ENCODE results near the gene NUP205. TPM values are rescaled to one million over a fixed set of nuclear protein-coding genes. Genes with fewer than 3 reads are reported as not detected.

NUP205 gene
- total RNA-seq, 4 donors from 2014 or later = 33.1 to 37.1 (median 34.0) TPM

DNA sequence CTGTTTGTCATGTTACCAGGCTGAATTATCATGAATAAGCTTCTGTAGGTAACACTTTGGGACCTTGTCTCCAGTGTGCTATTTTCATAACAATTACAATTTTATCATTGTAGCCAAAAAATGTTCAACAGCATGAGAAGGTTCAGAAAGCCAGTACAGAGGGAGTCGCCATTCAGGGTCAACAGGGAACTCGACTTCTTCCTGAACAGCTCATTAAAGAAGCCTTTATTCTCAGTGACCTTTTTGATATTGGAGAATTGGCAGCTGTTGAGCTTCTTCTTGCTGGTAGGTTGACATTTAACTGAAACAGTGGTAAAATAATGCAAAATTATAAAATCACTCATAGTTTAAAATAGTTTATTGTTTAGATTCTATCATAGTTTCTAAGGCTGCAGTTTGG lies 15.8 kb downstream of the NUP205 start:
- no peak overlapping the region for H3K27ac ChIP-seq
- H3K4me1 ChIP-seq = no peaks in the 10 kb centered on the region
- no peaks in the 10 kb centered on the region for H3K27me3 ChIP-seq
- H3K36me3 ChIP-seq = peaks cover 5 to 38% of the 10 kb centered on the region in 2 donors
- WGBS, 2 donors = 95 to 97% methylated on average over 2 of the region's 2 CpGs
- no peak for DNase-seq
- no peak for TF ChIP-seq POLR2A (IDR thresholded peaks at IDR 0.05)
- TF ChIP-seq, protein P1, sequence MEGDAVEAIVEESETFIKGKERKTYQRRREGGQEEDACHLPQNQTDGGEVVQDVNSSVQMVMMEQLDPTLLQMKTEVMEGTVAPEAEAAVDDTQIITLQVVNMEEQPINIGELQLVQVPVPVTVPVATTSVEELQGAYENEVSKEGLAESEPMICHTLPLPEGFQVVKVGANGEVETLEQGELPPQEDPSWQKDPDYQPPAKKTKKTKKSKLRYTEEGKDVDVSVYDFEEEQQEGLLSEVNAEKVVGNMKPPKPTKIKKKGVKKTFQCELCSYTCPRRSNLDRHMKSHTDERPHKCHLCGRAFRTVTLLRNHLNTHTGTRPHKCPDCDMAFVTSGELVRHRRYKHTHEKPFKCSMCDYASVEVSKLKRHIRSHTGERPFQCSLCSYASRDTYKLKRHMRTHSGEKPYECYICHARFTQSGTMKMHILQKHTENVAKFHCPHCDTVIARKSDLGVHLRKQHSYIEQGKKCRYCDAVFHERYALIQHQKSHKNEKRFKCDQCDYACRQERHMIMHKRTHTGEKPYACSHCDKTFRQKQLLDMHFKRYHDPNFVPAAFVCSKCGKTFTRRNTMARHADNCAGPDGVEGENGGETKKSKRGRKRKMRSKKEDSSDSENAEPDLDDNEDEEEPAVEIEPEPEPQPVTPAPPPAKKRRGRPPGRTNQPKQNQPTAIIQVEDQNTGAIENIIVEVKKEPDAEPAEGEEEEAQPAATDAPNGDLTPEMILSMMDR (IDR thresholded peaks at IDR 0.05) = no peak
- H3K9me3 ChIP-seq = no peaks in the 10 kb centered on the region
- H3K4me3 ChIP-seq (replicated peaks in 1 of 3) = no peak overlapping the region
- intact Hi-C loops (cut with DNase I) = no loop called here

DNA sequence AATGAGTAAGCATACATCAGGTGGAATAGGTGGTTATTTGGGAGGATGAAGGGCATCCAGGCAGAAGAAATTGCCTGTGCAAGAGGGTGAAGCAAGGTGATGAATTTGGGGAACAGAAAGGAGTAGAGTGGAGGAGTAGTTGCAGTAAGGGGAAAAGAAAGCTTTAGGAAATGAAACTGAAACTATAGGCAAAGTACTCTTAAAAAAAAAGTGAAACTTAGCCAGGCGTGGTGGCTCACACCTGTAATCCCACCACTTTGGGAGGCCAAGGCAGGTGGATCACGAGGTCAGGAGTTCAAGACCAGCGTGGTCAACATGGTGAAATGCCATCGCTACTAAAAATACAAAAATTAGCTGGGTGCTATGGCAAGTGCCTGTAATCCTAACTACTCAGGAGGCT lies 17.6 kb downstream of the NUP205 start:
- intact Hi-C loops (cut with DNase I) = no loop called here
- Histone ChIP-seq H3K27ac (no peak overlapping the region), H3K4me1 (no peaks in the 10 kb centered on the region), H3K4me3 (replicated peaks in 1 of 3) (no peak overlapping the region), H3K36me3 (peaks cover 19 to 47% of the 10 kb centered on the region in 2 donors), H3K27me3 (no peaks in the 10 kb centered on the region), H3K9me3 (no peaks in the 10 kb centered on the region)
- TF ChIP-seq, protein P1 (IDR thresholded peaks at IDR 0.05) = no peak
- no peak for TF ChIP-seq POLR2A (IDR thresholded peaks at IDR 0.05)
- WGBS, 2 donors = 90 to 95% methylated on average over 4 of the region's 4 CpGs
- no peak for DNase-seq

DNA sequence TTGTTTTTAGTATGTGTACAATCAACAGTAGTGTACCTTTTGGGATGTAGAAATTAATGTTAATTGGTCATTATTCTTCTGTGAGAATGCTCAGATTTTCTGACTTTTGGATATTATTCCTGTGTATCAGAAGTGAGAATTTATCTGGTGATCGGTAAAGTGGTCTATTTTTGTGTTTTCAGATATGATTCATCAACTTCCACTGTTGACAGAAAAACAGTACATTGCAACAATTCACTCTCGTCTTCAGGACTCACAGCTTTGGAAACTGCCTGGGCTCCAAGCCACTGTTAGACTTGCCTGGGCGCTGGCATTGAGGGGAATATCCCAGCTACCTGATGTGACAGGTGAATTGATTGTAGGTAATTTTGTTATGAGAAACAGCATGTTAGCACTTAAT lies 20.9 kb downstream of the NUP205 start:
- TF ChIP-seq, protein P1 (IDR thresholded peaks at IDR 0.05) = no peak
- TF ChIP-seq POLR2A (IDR thresholded peaks at IDR 0.05) = no peak
- Histone ChIP-seq H3K9me3 (no peaks in the 10 kb centered on the region), H3K4me3 (replicated peaks in 1 of 3) (no peak overlapping the region), H3K36me3 (peaks cover 19 to 50% of the 10 kb centered on the region in 2 donors), H3K27me3 (no peaks in the 10 kb centered on the region), H3K4me1 (no peaks in the 10 kb centered on the region), H3K27ac (no peak overlapping the region)
- 84 to 98% methylated on average over 3 of the region's 3 CpGs for WGBS, 2 donors
- DNase-seq = no peak
- intact Hi-C loops (cut with DNase I) = no loop called here

DNA sequence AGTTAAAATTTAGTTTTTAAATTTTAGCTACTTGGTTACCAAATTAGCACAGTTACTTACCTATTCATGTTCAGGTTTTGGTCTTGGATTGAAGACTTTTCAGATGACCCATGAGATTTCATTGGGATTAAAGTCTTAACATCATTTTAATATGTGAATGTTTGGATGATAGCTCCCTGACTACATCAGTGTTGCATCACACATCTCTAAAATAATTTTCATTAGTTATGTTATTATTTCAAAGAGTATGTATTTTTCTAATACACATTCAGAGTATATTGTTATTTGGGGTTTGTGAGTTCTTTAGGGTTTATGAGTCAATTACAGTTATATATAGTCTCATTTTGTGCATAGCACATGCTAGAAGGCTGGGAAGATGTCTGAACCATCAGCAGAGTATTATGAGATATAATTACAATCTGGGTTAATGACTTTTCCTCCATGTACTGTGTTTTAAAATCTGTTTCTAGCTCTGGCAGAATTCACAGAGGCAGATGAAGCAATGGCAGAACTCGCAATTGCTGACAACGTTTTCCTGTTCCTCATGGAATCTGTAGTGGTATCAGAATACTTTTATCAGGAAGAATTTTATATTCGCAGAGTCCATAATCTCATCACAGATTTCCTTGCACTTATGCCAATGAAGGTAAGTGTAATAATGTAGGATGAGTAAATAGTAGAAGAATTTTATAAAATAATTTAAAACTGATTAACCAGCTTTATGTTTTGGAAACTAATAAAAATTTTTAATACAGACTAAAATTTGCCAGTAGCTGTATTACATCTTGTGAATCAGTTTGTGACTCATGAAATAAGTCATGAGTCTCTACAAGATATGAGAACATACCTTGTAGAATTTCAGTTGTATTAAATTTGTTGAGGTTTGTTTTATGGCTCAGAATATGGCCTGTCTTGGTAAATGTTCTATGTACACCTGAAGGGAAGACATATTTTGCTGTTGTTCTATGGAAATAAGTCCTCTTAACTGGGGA lies 26.9 kb downstream of the NUP205 start:
- 97% methylated on average over 3 of the region's 3 CpGs for WGBS, 2 donors
- Histone ChIP-seq H3K27ac (no peak overlapping the region), H3K36me3 (peaks cover 21 to 31% of the 10 kb centered on the region in 2 donors), H3K4me1 (no peaks in the 10 kb centered on the region), H3K27me3 (no peaks in the 10 kb centered on the region), H3K9me3 (no peaks in the 10 kb centered on the region), H3K4me3 (replicated peaks in 1 of 3) (no peak overlapping the region)
- intact Hi-C loops (cut with DNase I) = no loop called here
- no peak for TF ChIP-seq POLR2A (IDR thresholded peaks at IDR 0.05)
- TF ChIP-seq, protein P1 (IDR thresholded peaks at IDR 0.05) = no peak
- DNase-seq = no peak
